Measurements from ENCODE around the gene ADARB1. TPM values are rescaled to one million over a fixed set of nuclear protein-coding genes. Genes with fewer than 3 reads are reported as not detected.

The ADARB1 gene
- total RNA-seq, 4 donors from 2014 or later = 6.8 to 32.2 (median 17.3) TPM

- 71 to 77% methylated on average over 1 to 8 of the region's 8 CpGs for WGBS, 2 donors (ENCODE audit: low coverage in 1 of 2)
- Histone ChIP-seq H3K4me3 (no peak overlapping the region), H3K4me1 (peaks cover 0 to under 1% (median 0%) of the 10 kb centered on the region in 4 donors), H3K27ac (no peak overlapping the region), H3K36me3 (no peaks in the 10 kb centered on the region), H3K9me3 (no peaks in the 10 kb centered on the region), H3K27me3 (no peaks in the 10 kb centered on the region)
- in situ Hi-C loops (cut with MboI; ENCODE audit: low pct_ligation_motif_present in 1 of 4, low pct_unique_long_range_greater_than_20kb in 1 of 4, low sequenced_read_pairs in 3 of 4) (loop anchor here in 2 of 4 donors (10.0 to 25.0 kb wide), 2 partner anchors 291 to 298 kb away; no protein-coding TSS in a partner anchor), intact Hi-C loops (cut with DNase I; ENCODE audit: low total_unique reads) (no loop called here)
- DNase-seq = no peak
- TF ChIP-seq POLR2A (IDR thresholded peaks at IDR 0.05) = no peak
- TF ChIP-seq EP300 (IDR thresholded peaks at IDR 0.05; ENCODE audit: low read depth) = no peak
- TF ChIP-seq POLR2AphosphoS5 (IDR thresholded peaks at IDR 0.05) = no peak
- TF ChIP-seq, protein P1, sequence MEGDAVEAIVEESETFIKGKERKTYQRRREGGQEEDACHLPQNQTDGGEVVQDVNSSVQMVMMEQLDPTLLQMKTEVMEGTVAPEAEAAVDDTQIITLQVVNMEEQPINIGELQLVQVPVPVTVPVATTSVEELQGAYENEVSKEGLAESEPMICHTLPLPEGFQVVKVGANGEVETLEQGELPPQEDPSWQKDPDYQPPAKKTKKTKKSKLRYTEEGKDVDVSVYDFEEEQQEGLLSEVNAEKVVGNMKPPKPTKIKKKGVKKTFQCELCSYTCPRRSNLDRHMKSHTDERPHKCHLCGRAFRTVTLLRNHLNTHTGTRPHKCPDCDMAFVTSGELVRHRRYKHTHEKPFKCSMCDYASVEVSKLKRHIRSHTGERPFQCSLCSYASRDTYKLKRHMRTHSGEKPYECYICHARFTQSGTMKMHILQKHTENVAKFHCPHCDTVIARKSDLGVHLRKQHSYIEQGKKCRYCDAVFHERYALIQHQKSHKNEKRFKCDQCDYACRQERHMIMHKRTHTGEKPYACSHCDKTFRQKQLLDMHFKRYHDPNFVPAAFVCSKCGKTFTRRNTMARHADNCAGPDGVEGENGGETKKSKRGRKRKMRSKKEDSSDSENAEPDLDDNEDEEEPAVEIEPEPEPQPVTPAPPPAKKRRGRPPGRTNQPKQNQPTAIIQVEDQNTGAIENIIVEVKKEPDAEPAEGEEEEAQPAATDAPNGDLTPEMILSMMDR (IDR thresholded peaks at IDR 0.05) = no peak
These were observed 71.9 kb downstream of the ADARB1 start for GRCh38 chr21:45146306-45146705.

GRCh38 chr21:45146801-45147200 is 72.4 kb downstream of the ADARB1 start:
- Histone ChIP-seq H3K27ac (no peak overlapping the region), H3K27me3 (no peaks in the 10 kb centered on the region), H3K4me1 (peaks cover 0 to 5% (median 0%) of the 10 kb centered on the region in 4 donors), H3K9me3 (no peaks in the 10 kb centered on the region), H3K36me3 (no peaks in the 10 kb centered on the region), H3K4me3 (no peak overlapping the region)
- WGBS, 2 donors (ENCODE audit: low coverage in 1 of 2) = 89% methylated on average over 2 of the region's 2 CpGs; no CpG with 5 or more reads in 1 of the 2 donors
- no peak for TF ChIP-seq POLR2AphosphoS5 (IDR thresholded peaks at IDR 0.05)
- no peak for DNase-seq
- in situ Hi-C loops (cut with MboI; ENCODE audit: low pct_ligation_motif_present in 1 of 4, low pct_unique_long_range_greater_than_20kb in 1 of 4, low sequenced_read_pairs in 3 of 4) = loop anchor here in 2 of 4 donors (10.0 to 25.0 kb wide), 2 partner anchors 290 to 298 kb away; no protein-coding TSS in a partner anchor
- intact Hi-C loops (cut with DNase I; ENCODE audit: low total_unique reads) = no loop called here

DNA sequence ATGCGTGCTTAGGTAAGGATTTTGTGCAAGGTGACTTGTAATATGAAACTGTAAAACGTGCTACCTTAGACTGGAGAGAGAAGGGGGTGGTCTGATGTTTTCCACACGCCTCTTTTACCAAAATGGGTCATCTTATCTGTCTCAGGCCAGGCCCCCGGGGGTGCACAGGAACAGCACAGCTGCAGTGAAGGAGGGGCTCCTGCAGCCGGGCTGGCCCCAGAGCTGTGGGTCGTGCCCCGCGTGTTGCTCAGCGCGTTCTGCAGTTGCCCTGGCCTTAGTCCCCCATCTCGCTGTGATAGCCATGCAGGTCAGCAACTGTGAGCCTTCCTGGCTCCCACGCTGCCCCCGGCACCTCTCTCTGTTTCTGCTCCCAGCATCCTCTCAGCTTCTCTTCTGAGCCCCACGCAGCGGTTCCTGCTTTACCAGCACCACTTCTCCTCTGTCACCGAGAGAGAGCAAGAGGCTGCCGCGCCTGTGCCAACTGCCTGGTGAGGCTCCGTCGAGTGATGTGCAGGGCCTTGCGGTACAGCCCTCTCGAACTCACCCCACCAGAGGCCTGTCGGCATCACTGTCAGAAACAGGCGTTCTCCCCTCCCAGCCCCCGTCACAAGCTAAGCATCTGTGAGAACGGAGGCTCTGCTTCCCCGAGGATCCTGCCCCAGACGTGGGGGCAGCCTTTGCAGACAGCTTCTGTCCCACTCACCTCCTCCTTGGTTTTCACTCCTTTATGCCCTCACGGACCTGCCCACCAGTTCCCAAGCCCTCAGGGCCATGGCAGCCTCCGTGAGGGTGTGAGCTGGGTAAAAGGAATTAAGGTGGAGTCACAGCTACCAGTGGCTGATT is 73.3 kb downstream of the ADARB1 start:
- no peaks in the 10 kb centered on the region for H3K36me3 ChIP-seq
- intact Hi-C loops (cut with DNase I; ENCODE audit: low total_unique reads) (no loop called here), in situ Hi-C loops (cut with MboI; ENCODE audit: low pct_ligation_motif_present in 1 of 4, low pct_unique_long_range_greater_than_20kb in 1 of 4, low sequenced_read_pairs in 3 of 4) (loop anchor here in 2 of 4 donors (10.0 to 25.0 kb wide), 2 partner anchors 290 to 297 kb away; no protein-coding TSS in a partner anchor)
- H3K9me3 ChIP-seq = no peaks in the 10 kb centered on the region
- no peak overlapping the region for H3K4me3 ChIP-seq
- H3K4me1 ChIP-seq = peaks cover 0 to 9% (median 0%) of the 10 kb centered on the region in 4 donors
- TF ChIP-seq POLR2AphosphoS5 (IDR thresholded peaks at IDR 0.05) (no peak), EP300 (IDR thresholded peaks at IDR 0.05; ENCODE audit: low read depth) (no peak), POLR2A (IDR thresholded peaks at IDR 0.05) (no peak)
- TF ChIP-seq, protein P1 (IDR thresholded peaks at IDR 0.05) = no peak
- WGBS, 2 donors (ENCODE audit: low coverage in 1 of 2) = 92 to 96% methylated on average over 5 to 30 of the region's 30 CpGs
- no peak overlapping the region for H3K27ac ChIP-seq
- no peaks in the 10 kb centered on the region for H3K27me3 ChIP-seq
- DNase-seq = no peak

GRCh38 chr21:45148316-45148990 is 74.1 kb downstream of the ADARB1 start:
- Histone ChIP-seq H3K27me3 (no peaks in the 10 kb centered on the region), H3K4me1 (peaks cover 0 to 9% (median 0%) of the 10 kb centered on the region in 4 donors), H3K36me3 (no peaks in the 10 kb centered on the region), H3K4me3 (no peak overlapping the region), H3K9me3 (no peaks in the 10 kb centered on the region), H3K27ac (no peak overlapping the region)
- no peak for TF ChIP-seq EP300 (IDR thresholded peaks at IDR 0.05; ENCODE audit: low read depth)
- TF ChIP-seq, protein P1 (IDR thresholded peaks at IDR 0.05) = no peak
- TF ChIP-seq POLR2A (IDR thresholded peaks at IDR 0.05) = no peak
- TF ChIP-seq POLR2AphosphoS5 (IDR thresholded peaks at IDR 0.05) = no peak
- intact Hi-C loops (cut with DNase I; ENCODE audit: low total_unique reads) = no loop called here
- WGBS, 2 donors (ENCODE audit: low coverage in 1 of 2) = 87 to 89% methylated on average over 3 to 14 of the region's 14 CpGs
- DNase-seq = no peak
- in situ Hi-C loops (cut with MboI; ENCODE audit: low pct_ligation_motif_present in 1 of 4, low pct_unique_long_range_greater_than_20kb in 1 of 4, low sequenced_read_pairs in 3 of 4) = loop anchor here in 2 of 4 donors (10.0 to 25.0 kb wide), 2 partner anchors 289 to 296 kb away; no protein-coding TSS in a partner anchor

Data from transverse colon (tissue), 4 donors.